Keratinocyte (primary cell): ENCODE measurements around the gene VAV2.

ENCODE experiments used
- CTCF ChIP-seq, 3 experiments: IDR thresholded peaks in 1 of 3; conservative IDR thresholded peaks in 1 of 3; optimal IDR thresholded peaks in 1 of 3; 2 replicates in 2 of 3; 3 replicates in 1 of 3; pipeline versions ENCODE3 to v1.5.1; 2011; ENCODE audit warnings: low read length in 3 of 3, mild to moderate bottlenecking in 3 of 3, moderate library complexity in 2 of 3, control low read depth in 1 of 3, inconsistent platforms in 1 of 3; ENCODE audit not compliant: insufficient read depth in 2 of 3; ENCODE audit errors: extremely low read depth in 1 of 3
- EZH2 ChIP-seq: IDR thresholded peaks from one replicate; pipeline ENCODE4 v1.6.1; 2012; ENCODE audit warnings: inconsistent platforms, mild to moderate bottlenecking, low read length, moderate library complexity

DNA sequence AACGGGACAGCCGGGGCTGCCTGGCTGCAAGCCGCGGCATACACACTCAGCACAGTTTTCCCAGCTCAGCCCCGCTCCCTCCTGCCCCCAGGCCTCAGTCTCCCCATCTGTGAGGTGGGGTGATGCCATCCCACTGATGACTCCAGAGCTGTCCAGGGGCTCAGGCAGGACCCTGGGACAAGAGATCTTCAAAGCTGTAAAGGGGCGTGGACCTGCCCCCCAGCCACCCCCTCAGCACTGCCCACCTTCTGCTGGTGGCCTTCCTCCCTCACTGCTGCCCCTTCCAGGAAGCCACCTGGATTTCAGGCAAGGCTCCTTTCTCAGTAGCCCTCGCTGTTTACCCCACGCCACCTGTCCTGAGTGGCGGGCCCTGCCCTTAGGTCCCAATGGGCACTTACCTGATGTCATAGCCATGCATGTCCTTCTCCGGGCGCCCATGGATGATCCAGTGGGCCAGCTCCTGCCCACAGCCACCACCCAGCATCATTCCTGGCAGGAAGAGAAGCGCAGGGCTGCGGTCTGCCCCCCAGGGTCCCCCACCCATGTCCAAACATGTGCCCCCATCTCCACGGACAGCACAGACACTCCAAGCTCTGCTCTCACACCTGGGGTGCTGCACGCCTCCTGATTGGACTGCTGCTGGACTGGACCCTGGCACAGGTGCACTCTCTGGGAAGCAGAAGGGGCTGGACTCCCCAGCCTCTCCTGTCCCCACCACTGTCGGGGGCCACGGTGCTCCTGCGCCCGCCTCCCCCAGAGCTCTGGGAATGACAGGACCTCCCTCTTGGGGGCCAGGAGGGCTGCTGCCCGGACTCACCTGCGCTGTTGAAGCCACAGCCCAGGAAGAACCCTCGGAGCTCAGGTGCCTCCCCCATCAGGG lies 279.7 kb downstream of the VAV2 start:
- TF ChIP-seq CTCF (optimal IDR thresholded peaks at IDR 0.05 in 1 of 3, IDR thresholded peaks at IDR 0.05 in 1 of 3, conservative IDR thresholded peaks at IDR 0.05 in 1 of 3; ENCODE audit: extremely low read depth in 1 of 3, insufficient read depth in 2 of 3, low read length in 3 of 3): no peak
- no peak for TF ChIP-seq EZH2
